Activated gamma-delta T cell (primary cell): ENCODE results near the gene KIRREL3.

Experiments
- DNase-seq: peaks from one replicate; lab custom pipeline; 2025; lab: John Stamatoyannopoulos, UW

Gene KIRREL3

GRCh38 chr11:126830216-126830806 lies 170.3 kb downstream of the KIRREL3 start:
- no peak for DNase-seq

- DNase-seq = no peak
Observed at GRCh38 chr11:126829716-126830115, 170.9 kb downstream of the KIRREL3 start.

GRCh38 chr11:126824035-126824607 lies 176.4 kb downstream of the KIRREL3 start:
- DNase-seq = no peak

- no peak for DNase-seq
Observed at GRCh38 chr11:126823274-126823673, 177.3 kb downstream of the KIRREL3 start.

GRCh38 chr11:126821827-126822226 lies 178.7 kb downstream of the KIRREL3 start:
- no peak for DNase-seq

- DNase-seq = no peak
Observed at GRCh38 chr11:126819194-126819593, 181.4 kb downstream of the KIRREL3 start.

- no peak for DNase-seq
Observed at GRCh38 chr11:126817523-126818450, 182.8 kb downstream of the KIRREL3 start.

GRCh38 chr11:126817096-126817495 lies 183.5 kb downstream of the KIRREL3 start:
- DNase-seq = no peak

- no peak for DNase-seq
Observed at GRCh38 chr11:126816645-126817044, 183.9 kb downstream of the KIRREL3 start.

- DNase-seq = no peak
Observed at GRCh38 chr11:126815111-126815510, 185.5 kb downstream of the KIRREL3 start.

GRCh38 chr11:126810776-126811175 lies 189.8 kb downstream of the KIRREL3 start:
- no peak for DNase-seq

GRCh38 chr11:126809514-126810289 lies 190.9 kb downstream of the KIRREL3 start:
- no peak for DNase-seq

GRCh38 chr11:126808836-126809235 lies 191.7 kb downstream of the KIRREL3 start:
- no peak for DNase-seq

GRCh38 chr11:126808296-126808695 lies 192.3 kb downstream of the KIRREL3 start:
- no peak for DNase-seq

- DNase-seq = no peak
Observed at GRCh38 chr11:126805870-126806269, 194.7 kb downstream of the KIRREL3 start.

- DNase-seq = no peak
Observed at GRCh38 chr11:126804363-126804762, 196.2 kb downstream of the KIRREL3 start.

- no peak for DNase-seq
Observed at GRCh38 chr11:126800009-126800408, 200.6 kb downstream of the KIRREL3 start.

GRCh38 chr11:126797457-126798169 lies 203.0 kb downstream of the KIRREL3 start:
- DNase-seq = no peak

GRCh38 chr11:126793596-126793995 lies 207.0 kb downstream of the KIRREL3 start:
- DNase-seq = no peak

- DNase-seq = no peak
Observed at GRCh38 chr11:126791991-126792390, 208.6 kb downstream of the KIRREL3 start.

- DNase-seq = no peak
Observed at GRCh38 chr11:126791446-126791845, 209.1 kb downstream of the KIRREL3 start.
